HG03439 (cell line): ENCODE results near the gene INSYN2B.

Experiments used
- ATAC-seq: cut with Tn5 transposase; IDR thresholded peaks from one replicate; pipeline ENCODE4 v1.9.1; 2021; ENCODE audit warnings: mild to moderate bottlenecking, moderate library complexity; ENCODE audit not compliant: unreplicated experiment

The INSYN2B gene

GRCh38 chr5:169980418-169981053 lies at the start of gene INSYN2B:
INSYN2B (minus strand) TSS chr5:169980495; CDS start chr5:169883898, 96,597 bp downstream.
- no peak for ATAC-seq

- ATAC-seq: no peak
Measured at GRCh38 chr5:170028124-170028523, 47.8 kb upstream of the INSYN2B start.

- ATAC-seq: no peak
Measured at GRCh38 chr5:170025853-170026252, 45.6 kb upstream of the INSYN2B start.

GRCh38 chr5:170021506-170021905 lies 41.2 kb upstream of the INSYN2B start:
- ATAC-seq: no peak

GRCh38 chr5:170020423-170020822 lies 40.1 kb upstream of the INSYN2B start:
- ATAC-seq: no peak

- no peak for ATAC-seq
Measured at GRCh38 chr5:170012622-170013021, 32.3 kb upstream of the INSYN2B start.

GRCh38 chr5:170011751-170012150 lies 31.5 kb upstream of the INSYN2B start:
- ATAC-seq: no peak

- no peak for ATAC-seq
Measured at GRCh38 chr5:170010595-170010994, 30.3 kb upstream of the INSYN2B start.

GRCh38 chr5:170008376-170008775 lies 28.1 kb upstream of the INSYN2B start:
- ATAC-seq: no peak

GRCh38 chr5:170006021-170006420 lies 25.7 kb upstream of the INSYN2B start:
- ATAC-seq: no peak

GRCh38 chr5:170000155-170000554 lies 19.9 kb upstream of the INSYN2B start:
- no peak for ATAC-seq

- no peak for ATAC-seq
Measured at GRCh38 chr5:169999621-170000020, 19.3 kb upstream of the INSYN2B start.

- ATAC-seq: no peak
Measured at GRCh38 chr5:169997798-169998197, 17.5 kb upstream of the INSYN2B start.

GRCh38 chr5:169993485-169993790 lies 13.1 kb upstream of the INSYN2B start:
- no peak for ATAC-seq

GRCh38 chr5:169992789-169993484 lies 12.6 kb upstream of the INSYN2B start:
- no peak for ATAC-seq

- ATAC-seq: no peak
Measured at GRCh38 chr5:169991115-169991869, 11.0 kb upstream of the INSYN2B start.

- ATAC-seq: no peak
Measured at GRCh38 chr5:169989365-169989764, 9.1 kb upstream of the INSYN2B start.

- ATAC-seq: no peak
Measured at GRCh38 chr5:169988947-169989346, 8.7 kb upstream of the INSYN2B start.

- no peak for ATAC-seq
Measured at GRCh38 chr5:169988206-169988605, 7.9 kb upstream of the INSYN2B start.

GRCh38 chr5:169979871-169980270 lies 424 bp downstream of the INSYN2B start:
- ATAC-seq: no peak

GRCh38 chr5:169978714-169979113 lies 1.6 kb downstream of the INSYN2B start:
- ATAC-seq: no peak

GRCh38 chr5:169974121-169974770 lies 6.0 kb downstream of the INSYN2B start:
- no peak for ATAC-seq
